GM10847 (cell line): ENCODE results near the gene NARS2.

ENCODE experiments used
- POLR2A ChIP-seq: IDR thresholded peaks from 2 replicates; pipeline ENCODE4 v1.6.1; 2011; ENCODE audit not compliant: insufficient read length; ENCODE audit errors: extremely low read depth

Gene NARS2

DNA sequence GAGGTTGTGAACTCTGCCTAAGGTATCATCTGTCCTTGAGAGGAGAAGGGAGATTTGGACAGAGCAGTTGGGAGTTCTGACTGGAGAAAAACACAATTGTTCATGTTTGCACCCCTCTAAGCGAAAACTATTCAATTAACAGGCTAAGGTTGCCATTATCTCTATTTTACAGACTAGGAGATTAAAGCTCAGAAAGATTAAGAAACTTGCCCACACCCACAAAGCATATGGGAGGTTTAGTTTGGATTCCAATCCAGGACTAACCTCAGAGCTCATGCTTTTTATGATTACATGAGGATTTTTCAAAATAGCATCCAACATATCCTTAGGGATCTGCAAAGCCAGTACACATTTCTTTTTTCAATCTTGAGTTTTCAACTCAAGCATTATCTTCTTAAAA is 179.1 kb downstream of the NARS2 start:
- no peak for TF ChIP-seq POLR2A

DNA sequence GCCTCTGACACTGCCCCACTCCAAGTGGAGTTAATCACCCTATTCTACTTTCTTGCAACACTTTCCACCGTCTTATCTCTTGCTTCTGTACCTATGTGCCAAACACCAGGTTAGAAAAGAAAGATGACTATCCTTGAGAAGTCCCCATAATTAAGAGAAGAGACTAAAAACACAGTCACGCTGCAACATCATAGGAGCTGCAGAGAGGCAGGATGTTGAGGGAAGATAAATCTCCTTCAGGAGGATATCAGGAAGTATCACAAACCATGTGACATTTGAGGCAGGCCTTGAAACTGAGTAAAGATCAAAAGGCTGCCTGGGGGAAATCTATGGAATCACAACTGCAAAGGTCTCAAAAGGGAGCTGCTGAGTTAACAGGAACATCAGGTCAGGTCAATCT is 181.8 kb downstream of the NARS2 start:
- no peak for TF ChIP-seq POLR2A

- no peak for TF ChIP-seq POLR2A
These were observed 183.2 kb downstream of the NARS2 start for GRCh38 chr11:78391424-78391823.

DNA sequence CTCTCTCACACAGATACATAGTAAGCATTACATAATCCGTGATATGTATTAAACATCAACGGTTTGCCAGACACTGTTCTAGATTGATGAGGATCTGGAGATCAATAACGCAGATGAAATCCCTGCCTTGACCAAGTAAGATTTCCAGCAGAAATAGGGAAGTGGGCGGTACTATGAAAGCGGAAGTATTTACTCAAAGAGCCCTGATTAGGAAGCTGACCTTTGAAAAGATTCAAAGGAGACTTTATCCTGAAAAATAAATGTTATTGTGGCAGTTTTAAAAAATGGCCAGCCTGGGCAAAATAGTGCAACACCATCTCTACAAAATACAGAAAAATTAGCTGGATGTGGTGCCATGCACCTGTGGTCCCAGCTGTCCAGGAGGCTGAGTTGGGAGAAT is 183.9 kb downstream of the NARS2 start:
- TF ChIP-seq POLR2A: no peak

GRCh38 chr11:78386215-78386941 is 188.3 kb downstream of the NARS2 start:
- TF ChIP-seq POLR2A: no peak
